ENCODE results near the gene ZHX3.

GRCh38 chr20:41183391-41183790 is 134.1 kb downstream of the ZHX3 start:
- no peak for TF ChIP-seq CTCF (conservative IDR thresholded peaks at IDR 0.05 in 1 of 2, IDR thresholded peaks at IDR 0.05 in 1 of 2; ENCODE audit: low read depth in 1 of 2, low read length in 2 of 2)
- TF ChIP-seq EZH2 (IDR thresholded peaks at IDR 0.05; ENCODE audit: low read length, missing control alignments), result no peak
